H1 (cell line): ENCODE data around the gene C1orf115. TPM values are rescaled to one million over a fixed set of nuclear protein-coding genes. Genes with fewer than 3 reads are reported as not detected.

Experiments used
- CBX5 ChIP-seq: fragments of 300-800, 300-1000 bp; sonication (generic); IDR thresholded peaks from 2 replicates; pipeline ENCODE4 v1.7.1; 2016; ENCODE audit warnings: antibody characterized with exemption, low read length, low read depth
- CBX8 ChIP-seq: fragments of 300-800, 300-1000 bp; sonication (generic); IDR thresholded peaks from 2 replicates; pipeline ENCODE4 v1.7.1; 2016; ENCODE audit warnings: low read depth, low read length, borderline replicate concordance
- CEBPB ChIP-seq: IDR thresholded peaks from 2 replicates; pipeline ENCODE4 v1.6.1; 2012; ENCODE audit warnings: low read depth, low read length
- CHD7 ChIP-seq: fragments of 300-600 bp; sonication (generic); IDR thresholded peaks from 2 replicates; pipeline ENCODE4 v1.7.1; 2012; ENCODE audit warnings: low read length, moderate library complexity, mild to moderate bottlenecking, inconsistent platforms; ENCODE audit not compliant: insufficient replicate concordance
- HDAC2 ChIP-seq, 2 experiments: fragments of 300-600 bp in 1 of 2; sonication (generic) in 1 of 2; IDR thresholded peaks; 2 replicates each; pipeline ENCODE4 v1.6.1; 2011 to 2012; ENCODE audit warnings: low read depth in 2 of 2, low read length in 2 of 2, mild to moderate bottlenecking in 2 of 2, moderate library complexity in 2 of 2, borderline replicate concordance in 1 of 2, inconsistent platforms in 1 of 2
- KDM5A ChIP-seq: fragments of 200-600 bp; IDR thresholded peaks from 2 replicates; pipeline ENCODE4 v1.7.1; 2012; ENCODE audit warnings: mild to moderate bottlenecking, low read length, inconsistent platforms, mixed read lengths
- SAP30 ChIP-seq: fragments of 300-600 bp; sonication (generic); IDR thresholded peaks from 2 replicates; pipeline ENCODE4 v1.7.1; 2012; ENCODE audit warnings: low read length, moderate library complexity, mild to moderate bottlenecking, inconsistent platforms; ENCODE audit not compliant: insufficient read depth, insufficient replicate concordance
- SIX5 ChIP-seq: IDR thresholded peaks from 2 replicates; pipeline ENCODE4 v1.6.1; 2011; ENCODE audit warnings: mild to moderate bottlenecking, low read depth, low read length
- SRF ChIP-seq: IDR thresholded peaks from 2 replicates; pipeline ENCODE4 v1.6.1; 2011; ENCODE audit warnings: mild to moderate bottlenecking, low read depth, low read length, moderate library complexity
- TAF7 ChIP-seq: optimal IDR thresholded peaks from 2 replicates; pipeline ENCODE3; 2011; ENCODE audit warnings: low read depth, mild to moderate bottlenecking, inconsistent platforms, low read length, moderate library complexity, borderline replicate concordance
- polyA plus RNA-seq, 7 experiments: library from polyadenylated mRNA; depleted of rRNA in 3 of 7; stranded (reverse) in 5 of 7; unstranded in 2 of 7; fragments of >200 nt in 5 of 7; fragments of 200-250 nt in 2 of 7; gene quantifications; 1 replicate in 5 of 7; 2 replicates in 1 of 7; 4 replicates in 1 of 7; pipeline versions ENCODE4 v1.2.1 to v1.2.3, GENCODE V29; 2011 to 2013; ENCODE audit warnings: missing spikeins in 2 of 7, mixed read lengths in 2 of 7
- total RNA-seq: library from RNA; stranded (reverse); fragmentation: NEBNext Ultra II Directional; extraction: Animal tissue kit (Norgen Biotek cat#: 25700); gene quantifications from 2 replicates; pipeline ENCODE4 v1.2.1, GENCODE V29; 2021

Gene C1orf115
- total and polyA plus RNA-seq, 2 of the 8 experiments (the other 6 are each of a cell fraction or from before 2014, with no cell fraction given) = 3.5 to 5.6 TPM

- TF ChIP-seq TAF7 (peak; percentile 47), SAP30 (no peak), KDM5A (no peak), CEBPB (no peak), HDAC2 (IDR thresholded peaks at IDR 0.05; ENCODE audit: borderline replicate concordance in 1 of 2, low read depth in 2 of 2, low read length in 2 of 2) (no peak), CHD7 (no peak), CBX8 (no peak), SIX5 (no peak), SRF (no peak), CBX5 (no peak)
Observed at GRCh38 chr1:220748089-220748934, 58.1 kb downstream of the C1orf115 start, which contains the start of gene MTARC2 (continued).
